HFFc6 (cell line): ENCODE results near the gene NEK2. TPM values are rescaled to one million over a fixed set of nuclear protein-coding genes. Genes with fewer than 3 reads are reported as not detected.

Experiments
- DNase-seq: peaks from one replicate; pipeline ENCODE4 v3.0.0-alpha.2; 2018
- H3K27ac Mint-ChIP-seq: 2 replicates; pipeline ENCODE4 v1.8.0; 2020; ENCODE audit warnings: mild to moderate bottlenecking, mixed read lengths
- H3K27me3 Mint-ChIP-seq: 2 replicates; pipeline ENCODE4 v1.8.0; 2021; ENCODE audit warnings: mild to moderate bottlenecking, moderate library complexity, mixed read lengths; ENCODE audit not compliant: insufficient read depth
- H3K36me3 Mint-ChIP-seq: 2 replicates; pipeline ENCODE4 v1.8.0; 2021; ENCODE audit warnings: low read depth, mixed read lengths
- H3K4me1 Mint-ChIP-seq: 2 replicates; pipeline ENCODE4 v1.8.0; 2020; ENCODE audit warnings: low read depth, mixed read lengths
- H3K4me3 Mint-ChIP-seq: 2 replicates; pipeline ENCODE4 v1.8.0; 2020; ENCODE audit warnings: mild to moderate bottlenecking, moderate library complexity, mixed read lengths
- H3K9me3 Mint-ChIP-seq: 2 replicates; pipeline ENCODE4 v1.8.0; 2020; ENCODE audit warnings: mild to moderate bottlenecking, mixed read lengths
- total RNA-seq, 6 experiments: library from RNA; stranded (reverse); fragmentation: NEBNext Ultra II Directional; extraction: Animal tissue kit (Norgen Biotek cat#: 25700); gene quantifications; 2 replicates in 1 of 6; 3 replicates in 5 of 6; pipeline ENCODE4 v1.2.3, GENCODE V29; 2021
- TF ChIP-seq, protein P1 (sequence below): fragments of 200-600 bp; sonication (generic); IDR thresholded peaks from 2 replicates; pipeline ENCODE4 v1.5.0; 2021; ENCODE audit warnings: antibody characterized with exemption, mild to moderate bottlenecking

NEK2 gene
- total RNA-seq, 6 experiments from 2014 or later = 10.2 to 28.6 (median 26.8) TPM

DNA sequence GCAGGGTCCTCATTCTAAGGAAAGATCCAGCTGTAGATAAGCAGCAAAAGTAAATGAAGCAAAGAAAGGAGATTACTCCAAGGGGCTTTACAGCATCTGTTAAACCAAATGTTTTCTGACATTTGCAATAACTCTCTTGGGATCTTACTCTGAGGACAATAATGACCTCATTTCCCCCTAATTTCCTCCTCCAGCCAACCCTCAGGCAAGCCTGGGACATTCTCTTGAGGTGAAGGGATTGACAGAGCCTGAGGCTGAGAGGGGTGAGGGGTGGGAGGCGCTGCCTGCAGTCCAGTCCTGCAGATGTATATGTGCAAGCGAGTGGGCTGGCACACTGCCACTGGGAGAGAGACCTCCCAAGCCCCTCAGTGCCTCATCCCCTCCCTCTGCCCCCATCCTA is 40.5 kb upstream of the NEK2 start:
- no peak for DNase-seq
- peaks cover 15% of the 10 kb centered on the region for H3K27me3 Mint-ChIP-seq
- H3K9me3 Mint-ChIP-seq = no peaks in the 10 kb centered on the region
- no peak overlapping the region for H3K27ac Mint-ChIP-seq
- TF ChIP-seq, protein P1, sequence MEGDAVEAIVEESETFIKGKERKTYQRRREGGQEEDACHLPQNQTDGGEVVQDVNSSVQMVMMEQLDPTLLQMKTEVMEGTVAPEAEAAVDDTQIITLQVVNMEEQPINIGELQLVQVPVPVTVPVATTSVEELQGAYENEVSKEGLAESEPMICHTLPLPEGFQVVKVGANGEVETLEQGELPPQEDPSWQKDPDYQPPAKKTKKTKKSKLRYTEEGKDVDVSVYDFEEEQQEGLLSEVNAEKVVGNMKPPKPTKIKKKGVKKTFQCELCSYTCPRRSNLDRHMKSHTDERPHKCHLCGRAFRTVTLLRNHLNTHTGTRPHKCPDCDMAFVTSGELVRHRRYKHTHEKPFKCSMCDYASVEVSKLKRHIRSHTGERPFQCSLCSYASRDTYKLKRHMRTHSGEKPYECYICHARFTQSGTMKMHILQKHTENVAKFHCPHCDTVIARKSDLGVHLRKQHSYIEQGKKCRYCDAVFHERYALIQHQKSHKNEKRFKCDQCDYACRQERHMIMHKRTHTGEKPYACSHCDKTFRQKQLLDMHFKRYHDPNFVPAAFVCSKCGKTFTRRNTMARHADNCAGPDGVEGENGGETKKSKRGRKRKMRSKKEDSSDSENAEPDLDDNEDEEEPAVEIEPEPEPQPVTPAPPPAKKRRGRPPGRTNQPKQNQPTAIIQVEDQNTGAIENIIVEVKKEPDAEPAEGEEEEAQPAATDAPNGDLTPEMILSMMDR = no peak
- no peaks in the 10 kb centered on the region for H3K4me1 Mint-ChIP-seq
- no peaks in the 10 kb centered on the region for H3K36me3 Mint-ChIP-seq
- no peak overlapping the region for H3K4me3 Mint-ChIP-seq

DNA sequence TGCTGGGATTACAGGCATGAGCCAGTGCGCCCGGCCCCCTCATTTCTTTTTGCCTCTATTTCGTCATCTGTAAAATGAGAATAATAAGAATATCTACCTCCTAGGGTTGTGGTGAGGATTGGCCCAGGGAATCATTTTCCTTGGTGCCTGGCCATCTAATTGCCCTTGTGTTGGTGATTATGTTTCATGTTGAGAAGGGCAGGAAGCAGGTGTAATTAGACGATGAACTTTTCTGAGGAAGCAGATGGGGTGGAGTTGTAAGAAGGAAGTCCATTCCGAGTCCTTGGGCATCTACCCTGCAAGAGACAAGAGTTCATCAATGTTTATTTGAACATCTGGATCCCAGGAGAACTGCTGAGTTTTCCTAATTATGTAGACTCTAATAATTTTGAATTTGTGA is 38.7 kb upstream of the NEK2 start:
- Mint-ChIP-seq H3K9me3 (no peaks in the 10 kb centered on the region), H3K4me3 (no peak overlapping the region)
- TF ChIP-seq, protein P1 = no peak

GRCh38 chr1:211713231-211713630 is 37.8 kb upstream of the NEK2 start:
- no peak overlapping the region for H3K4me3 Mint-ChIP-seq
- peaks cover 5% of the 10 kb centered on the region for H3K27me3 Mint-ChIP-seq
- no peaks in the 10 kb centered on the region for H3K9me3 Mint-ChIP-seq
- DNase-seq = no peak
- no peak overlapping the region for H3K27ac Mint-ChIP-seq
- H3K36me3 Mint-ChIP-seq = no peaks in the 10 kb centered on the region
- TF ChIP-seq, protein P1 = no peak
- H3K4me1 Mint-ChIP-seq = no peaks in the 10 kb centered on the region

More for the DNA sequence above, 38.7 kb upstream of the NEK2 start:
- H3K36me3 Mint-ChIP-seq = no peaks in the 10 kb centered on the region
- no peak overlapping the region for H3K27ac Mint-ChIP-seq
- peaks cover 11% of the 10 kb centered on the region for H3K27me3 Mint-ChIP-seq
- H3K4me1 Mint-ChIP-seq = no peaks in the 10 kb centered on the region
- DNase-seq = no peak

GRCh38 chr1:211711315-211711705 is 35.9 kb upstream of the NEK2 start:
- TF ChIP-seq, protein P1 = no peak
- Mint-ChIP-seq H3K9me3 (no peaks in the 10 kb centered on the region), H3K4me3 (peak overlapping the region; percentile 51; the same call in 1 of the 2 replicates), H3K4me1 (no peaks in the 10 kb centered on the region), H3K27me3 (peaks cover 2% of the 10 kb centered on the region), H3K36me3 (no peaks in the 10 kb centered on the region), H3K27ac (no peak overlapping the region)
- DNase-seq = no peak

DNA sequence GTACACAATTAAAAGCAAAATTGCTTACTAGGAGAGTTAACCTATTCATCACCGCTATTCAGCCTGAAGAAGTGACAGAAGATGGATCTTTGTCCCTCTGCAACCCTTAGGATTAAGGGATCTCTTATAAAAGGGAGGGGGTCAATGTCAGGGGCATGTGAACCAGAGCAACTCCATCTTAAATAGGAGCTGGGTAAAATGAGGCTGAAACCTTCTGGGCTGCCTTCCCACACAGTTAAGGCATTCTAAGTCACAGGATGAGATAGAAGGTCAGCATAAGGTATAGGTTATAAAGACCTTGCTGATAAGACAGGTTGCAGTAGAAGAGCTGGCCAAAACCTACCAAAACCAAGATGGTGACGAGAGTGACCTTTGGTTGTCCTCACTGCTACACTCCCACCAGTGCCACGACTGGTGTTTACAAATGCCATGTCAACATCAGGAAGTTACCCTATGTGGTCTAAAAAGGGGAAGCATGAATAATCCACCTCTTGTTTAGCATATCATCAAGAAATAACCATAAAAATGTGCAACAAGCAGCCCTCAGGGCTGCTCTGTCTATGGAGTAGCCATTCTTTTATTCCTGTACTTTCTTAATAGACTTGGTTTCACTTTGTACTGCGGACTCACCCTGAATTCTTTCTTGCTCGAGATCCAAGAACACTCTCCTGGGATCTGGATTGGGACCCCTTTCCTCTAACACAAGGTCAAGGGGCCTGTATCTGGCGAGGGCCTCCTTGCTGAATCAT is 35.3 kb upstream of the NEK2 start:
- Mint-ChIP-seq H3K27ac (no peak overlapping the region), H3K4me3 (peak overlapping the region; percentile 51; the same call in 1 of the 2 replicates), H3K9me3 (no peaks in the 10 kb centered on the region), H3K36me3 (no peaks in the 10 kb centered on the region), H3K27me3 (peaks cover 2% of the 10 kb centered on the region), H3K4me1 (peaks cover 2% of the 10 kb centered on the region)
- TF ChIP-seq, protein P1 = no peak
- DNase-seq = no peak
